HG03342 (cell line): ENCODE results near the gene KBTBD6.
A peak's percentile ranks its signal among the peaks of the same experiment; 100 is the strongest.
"Not testable (repeated sequence)": the region's sequence is repeated elsewhere in the genome, so short reads cannot be mapped to it uniquely, and the experiment has no call there.

Source experiments
- ATAC-seq: cut with Tn5 transposase; IDR thresholded peaks from one replicate; pipeline ENCODE4 v1.9.1; 2021; ENCODE audit warnings: mild to moderate bottlenecking, moderate library complexity; ENCODE audit not compliant: unreplicated experiment

Gene KBTBD6, protein sequence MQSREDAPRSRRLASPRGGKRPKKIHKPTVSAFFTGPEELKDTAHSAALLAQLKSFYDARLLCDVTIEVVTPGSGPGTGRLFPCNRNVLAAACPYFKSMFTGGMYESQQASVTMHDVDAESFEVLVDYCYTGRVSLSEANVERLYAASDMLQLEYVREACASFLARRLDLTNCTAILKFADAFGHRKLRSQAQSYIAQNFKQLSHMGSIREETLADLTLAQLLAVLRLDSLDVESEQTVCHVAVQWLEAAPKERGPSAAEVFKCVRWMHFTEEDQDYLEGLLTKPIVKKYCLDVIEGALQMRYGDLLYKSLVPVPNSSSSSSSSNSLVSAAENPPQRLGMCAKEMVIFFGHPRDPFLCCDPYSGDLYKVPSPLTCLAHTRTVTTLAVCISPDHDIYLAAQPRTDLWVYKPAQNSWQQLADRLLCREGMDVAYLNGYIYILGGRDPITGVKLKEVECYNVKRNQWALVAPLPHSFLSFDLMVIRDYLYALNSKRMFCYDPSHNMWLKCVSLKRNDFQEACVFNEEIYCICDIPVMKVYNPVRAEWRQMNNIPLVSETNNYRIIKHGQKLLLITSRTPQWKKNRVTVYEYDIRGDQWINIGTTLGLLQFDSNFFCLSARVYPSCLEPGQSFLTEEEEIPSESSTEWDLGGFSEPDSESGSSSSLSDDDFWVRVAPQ

DNA sequence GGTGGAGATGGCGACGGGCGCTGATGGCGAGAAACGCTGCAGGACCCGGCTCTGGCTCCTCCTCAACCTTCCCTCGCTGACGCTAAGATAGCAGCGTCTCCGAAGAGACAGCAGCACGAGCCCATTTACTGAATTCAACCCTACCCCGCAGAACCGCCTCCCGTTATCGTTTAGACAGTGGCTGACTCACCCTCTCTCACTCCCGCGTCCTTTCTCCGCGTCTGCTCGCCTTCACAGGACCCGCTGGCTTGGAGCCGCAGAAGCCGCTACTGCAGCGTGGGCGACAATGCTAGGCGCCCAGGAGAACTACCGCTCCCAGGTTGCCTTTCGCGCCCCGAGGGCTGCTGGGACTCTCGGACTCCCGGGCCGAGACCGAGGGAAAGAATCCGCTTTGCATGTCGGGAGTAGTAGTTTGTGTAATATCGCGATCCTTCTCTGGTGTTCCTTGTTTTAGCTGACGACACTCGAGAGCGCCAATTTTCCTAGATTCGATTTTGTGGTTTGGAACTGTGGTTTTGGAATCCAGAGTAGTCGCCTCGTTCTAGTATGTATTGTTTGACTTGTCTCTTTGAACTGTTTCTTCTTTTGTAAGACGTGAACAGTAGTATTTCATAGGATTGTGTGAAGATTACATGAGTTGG is at the start of gene KBTBD6:
KBTBD6 (minus strand) TSS at position 291 of the 641 bp plus-strand sequence. CDS start 291 bp downstream, outside the sequence.
- ATAC-seq = peak; percentile 98

- no peak for ATAC-seq
Measured at GRCh38 chr13:41182231-41182630, 49.6 kb upstream of the KBTBD6 start.

DNA sequence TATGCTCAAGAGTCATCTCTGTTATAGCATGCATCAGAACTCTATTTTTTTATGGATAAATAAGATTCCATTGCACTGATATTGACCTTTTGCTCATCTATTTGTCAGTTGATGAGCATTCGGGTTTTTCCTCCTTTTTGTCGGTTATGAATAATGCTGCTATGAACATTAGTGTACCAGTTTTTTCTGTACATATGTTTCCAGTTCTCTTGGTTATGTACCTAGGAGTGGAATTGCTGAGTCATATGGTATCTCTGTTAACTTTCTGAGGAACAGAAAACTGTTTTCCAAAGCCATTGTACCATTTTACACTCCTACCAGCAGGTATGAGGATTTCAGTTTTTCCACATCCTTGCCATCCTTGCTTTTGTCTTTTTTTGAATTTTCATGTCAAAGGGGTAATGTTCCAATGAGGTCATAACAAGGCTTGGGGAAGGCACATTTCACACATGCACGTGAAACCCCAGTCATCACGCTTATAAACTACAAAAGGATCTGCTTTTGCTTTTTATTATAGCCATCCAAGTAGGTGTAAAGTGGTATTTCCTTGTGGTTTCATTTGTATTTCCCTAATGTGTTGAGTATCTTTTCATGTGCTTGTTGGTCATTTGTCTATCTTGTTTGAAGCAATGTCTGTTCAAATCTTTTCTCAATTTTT is 47.1 kb upstream of the KBTBD6 start:
- no peak for ATAC-seq

- ATAC-seq = no peak
Measured at GRCh38 chr13:41178040-41178439, 45.4 kb upstream of the KBTBD6 start.

GRCh38 chr13:41177616-41178015 is 45.0 kb upstream of the KBTBD6 start:
- ATAC-seq = no peak

GRCh38 chr13:41175576-41175975 is 43.0 kb upstream of the KBTBD6 start:
- not testable (repeated sequence) for ATAC-seq

GRCh38 chr13:41162151-41162550 is 29.5 kb upstream of the KBTBD6 start:
- no peak for ATAC-seq

DNA sequence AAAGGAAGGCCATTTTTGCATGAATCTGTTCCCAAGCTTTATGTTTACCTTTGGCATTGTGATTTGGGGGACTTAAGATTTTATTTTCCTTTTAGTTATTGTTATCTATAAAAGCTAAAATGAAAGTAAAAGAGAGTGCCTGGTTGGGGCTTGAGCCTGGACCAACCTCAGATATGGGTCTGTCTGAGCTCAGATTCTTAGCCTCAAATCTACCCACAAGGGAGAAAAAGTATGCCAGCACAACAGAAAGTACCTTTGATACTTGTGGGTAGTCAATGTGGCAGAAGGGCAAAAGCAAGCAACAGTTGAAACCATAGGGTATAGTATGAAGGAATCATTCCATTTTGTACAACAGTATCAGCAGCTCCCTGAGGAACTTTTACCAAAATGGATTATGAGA is 26.6 kb upstream of the KBTBD6 start:
- no peak for ATAC-seq

DNA sequence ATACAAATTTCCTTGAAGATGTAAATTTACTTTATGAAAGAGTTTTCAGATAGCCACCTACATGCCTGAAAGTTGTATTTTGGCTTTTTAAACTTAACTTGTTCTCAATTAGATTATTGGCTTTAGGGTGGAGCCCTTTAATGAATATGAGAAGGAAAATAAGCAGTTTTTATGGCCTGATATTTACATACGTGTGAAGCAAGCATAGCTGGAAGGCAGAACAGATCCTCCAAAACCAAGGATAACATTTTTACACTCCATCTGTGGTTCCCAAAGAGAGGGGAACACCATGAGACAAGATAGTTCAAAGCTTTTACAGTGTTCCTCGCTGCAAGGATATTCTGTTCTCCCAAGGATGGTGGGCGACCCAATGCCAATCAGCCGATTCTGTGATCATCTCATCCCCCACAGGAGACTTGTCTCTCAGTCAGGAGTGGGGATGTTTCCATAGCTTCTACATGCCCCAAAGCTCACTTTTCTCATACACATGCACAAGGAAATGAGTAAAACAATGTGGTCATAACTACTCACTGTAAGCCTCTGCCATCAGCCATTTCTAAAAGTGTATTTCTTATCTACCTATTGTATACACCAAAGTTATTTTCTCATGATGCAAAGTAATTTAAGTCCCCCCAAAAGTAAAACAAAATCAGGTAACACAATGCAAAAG is 24.6 kb upstream of the KBTBD6 start:
- ATAC-seq = no peak

DNA sequence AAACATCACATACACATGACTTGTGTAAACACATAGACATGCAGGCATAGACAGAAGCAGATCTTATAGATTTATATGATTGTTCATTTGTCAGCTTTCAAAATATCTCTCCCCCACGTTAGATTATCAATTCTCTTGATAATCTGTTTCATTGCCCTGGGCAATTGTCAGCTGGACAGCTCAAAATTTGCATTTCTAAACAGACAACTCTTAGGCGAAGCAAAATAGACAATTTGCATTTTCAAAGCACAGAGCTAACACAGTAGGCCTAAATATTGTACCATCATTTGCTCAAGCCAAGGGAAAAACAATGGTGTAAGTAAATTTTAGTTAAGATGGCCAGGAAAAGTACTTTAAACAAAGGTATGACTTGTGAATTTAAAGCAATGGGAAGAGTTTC is 24.0 kb upstream of the KBTBD6 start:
- ATAC-seq = no peak

DNA sequence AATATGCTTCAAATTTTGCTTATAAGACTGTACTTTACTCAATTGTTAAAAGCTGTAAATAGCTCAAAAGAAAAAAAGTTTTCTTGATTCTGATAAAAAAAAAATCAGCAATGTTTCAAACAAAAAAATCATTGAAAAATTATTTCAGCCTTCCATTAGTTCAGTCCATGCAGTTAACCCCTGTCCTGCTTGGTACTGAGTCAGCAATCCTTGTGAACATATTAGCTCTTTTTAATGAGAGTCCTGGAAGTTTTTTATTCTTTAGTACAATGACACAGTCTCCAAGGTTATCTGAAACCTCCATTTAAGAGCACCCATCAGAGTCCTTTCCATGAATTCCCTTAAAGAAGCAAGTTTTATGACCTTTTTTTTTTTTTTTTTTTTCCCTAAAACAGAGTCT is 21.4 kb upstream of the KBTBD6 start:
- no peak for ATAC-seq

DNA sequence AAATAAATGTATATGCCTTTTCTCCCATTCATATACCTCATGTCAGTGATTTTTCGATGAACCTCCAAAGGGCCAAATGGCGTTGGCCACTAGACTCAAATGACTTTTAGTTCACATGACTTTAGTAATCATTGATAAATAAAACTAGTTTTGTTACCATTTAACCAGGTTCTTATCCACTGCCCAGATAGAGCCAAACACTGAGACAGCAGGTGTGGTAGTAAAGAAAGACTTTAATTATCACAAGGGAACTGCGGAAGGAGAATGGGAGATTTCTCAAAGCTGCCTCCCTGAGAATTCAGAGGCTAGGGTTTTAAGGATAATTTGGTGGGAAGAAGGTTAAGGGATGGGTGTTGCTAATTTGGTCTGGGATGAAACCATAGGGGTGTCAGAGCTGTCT is 19.4 kb upstream of the KBTBD6 start:
- no peak for ATAC-seq

DNA sequence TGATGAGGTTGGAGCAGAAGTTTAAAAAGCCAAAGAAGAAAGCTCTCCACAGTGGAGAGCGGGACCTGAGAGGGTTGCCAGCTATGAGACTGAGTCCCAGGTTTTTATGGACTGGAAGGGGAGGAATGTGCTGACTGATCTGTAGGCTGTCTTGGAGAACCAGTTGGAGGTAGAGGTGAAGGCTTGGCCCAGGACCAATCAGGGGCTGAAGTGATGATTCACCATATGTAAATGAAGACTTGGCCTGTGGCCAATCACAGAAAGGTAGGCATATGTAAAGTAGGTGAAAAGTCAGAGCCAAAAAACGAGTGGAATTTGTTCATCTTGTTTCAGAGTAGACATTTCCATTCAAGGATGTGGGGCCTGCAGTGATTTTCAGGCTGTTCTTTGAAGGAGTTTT is 17.5 kb upstream of the KBTBD6 start:
- no peak for ATAC-seq

- no peak for ATAC-seq
Measured at GRCh38 chr13:41148419-41149283, 16.0 kb upstream of the KBTBD6 start.

DNA sequence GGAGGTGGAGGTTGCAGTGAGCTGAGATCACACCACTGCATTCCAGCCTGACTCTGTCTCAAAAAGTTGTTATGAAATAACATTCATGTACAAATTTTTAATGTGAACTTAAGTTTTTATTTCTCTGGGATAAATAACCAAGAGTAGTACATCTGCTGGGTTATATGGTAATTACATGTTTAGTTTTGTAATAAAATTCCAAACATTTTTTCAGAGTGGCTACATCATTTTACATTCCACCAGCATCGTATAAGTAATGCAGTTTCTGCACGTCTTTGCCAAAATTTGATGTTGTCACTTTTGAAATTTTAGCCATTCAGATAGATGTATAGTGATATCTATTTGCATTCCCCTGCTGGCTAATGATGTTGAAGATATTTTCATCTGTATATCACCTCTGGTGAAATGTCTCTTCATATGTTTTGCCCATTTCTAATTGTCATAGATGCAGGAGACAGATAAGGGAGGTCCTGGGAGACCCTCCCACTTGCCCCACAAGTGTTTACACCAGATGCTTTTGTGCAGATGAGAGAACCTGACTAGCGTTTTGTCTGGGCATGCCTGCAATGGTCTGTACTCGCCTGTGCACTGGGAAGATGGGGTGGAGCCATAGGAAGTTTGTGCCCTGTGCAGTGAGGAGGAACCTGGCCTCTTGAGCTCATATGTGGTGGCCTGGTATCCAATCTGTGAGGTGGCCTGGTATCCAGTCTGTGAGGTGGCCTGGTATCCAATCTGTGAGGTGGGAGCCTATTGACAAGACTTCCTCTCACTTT is 12.7 kb upstream of the KBTBD6 start:
- no peak for ATAC-seq

GRCh38 chr13:41144576-41144975 is 12.0 kb upstream of the KBTBD6 start:
- no peak for ATAC-seq

- ATAC-seq = no peak
Measured at GRCh38 chr13:41139296-41139966, 6.8 kb upstream of the KBTBD6 start.

GRCh38 chr13:41137951-41138350 is 5.3 kb upstream of the KBTBD6 start:
- no peak for ATAC-seq

DNA sequence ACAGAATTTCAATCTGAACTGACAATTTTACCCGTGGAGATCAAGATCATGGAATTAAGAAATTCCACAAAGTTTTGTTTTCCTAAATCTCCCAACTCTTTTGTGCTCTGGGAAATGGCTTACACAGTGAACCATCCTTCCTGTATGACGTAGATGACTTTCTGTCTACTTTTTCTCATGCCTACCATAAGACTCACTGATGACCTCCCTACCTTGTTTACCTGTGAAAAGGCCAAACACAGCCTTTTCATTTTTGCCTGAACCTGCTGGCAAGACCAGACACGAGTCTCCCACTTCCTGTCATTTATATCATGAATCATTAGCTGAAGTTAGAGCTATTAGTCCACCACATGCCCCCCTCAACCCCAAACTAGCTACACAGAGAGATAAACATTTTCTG is 4.6 kb upstream of the KBTBD6 start:
- no peak for ATAC-seq
